Left forelimb (tissue), 1 donor: ENCODE measurements around the gene ATXN10.
"Not testable (repeated sequence)": the region's sequence is repeated elsewhere in the genome, so short reads cannot be mapped to it uniquely, and the experiment has no call there.

Source experiments
- DNase-seq: peaks from one replicate; pipeline ENCODE4 v3.0.0-alpha.2; 2018; ENCODE audit warnings: low spot score

ATXN10 gene

DNA sequence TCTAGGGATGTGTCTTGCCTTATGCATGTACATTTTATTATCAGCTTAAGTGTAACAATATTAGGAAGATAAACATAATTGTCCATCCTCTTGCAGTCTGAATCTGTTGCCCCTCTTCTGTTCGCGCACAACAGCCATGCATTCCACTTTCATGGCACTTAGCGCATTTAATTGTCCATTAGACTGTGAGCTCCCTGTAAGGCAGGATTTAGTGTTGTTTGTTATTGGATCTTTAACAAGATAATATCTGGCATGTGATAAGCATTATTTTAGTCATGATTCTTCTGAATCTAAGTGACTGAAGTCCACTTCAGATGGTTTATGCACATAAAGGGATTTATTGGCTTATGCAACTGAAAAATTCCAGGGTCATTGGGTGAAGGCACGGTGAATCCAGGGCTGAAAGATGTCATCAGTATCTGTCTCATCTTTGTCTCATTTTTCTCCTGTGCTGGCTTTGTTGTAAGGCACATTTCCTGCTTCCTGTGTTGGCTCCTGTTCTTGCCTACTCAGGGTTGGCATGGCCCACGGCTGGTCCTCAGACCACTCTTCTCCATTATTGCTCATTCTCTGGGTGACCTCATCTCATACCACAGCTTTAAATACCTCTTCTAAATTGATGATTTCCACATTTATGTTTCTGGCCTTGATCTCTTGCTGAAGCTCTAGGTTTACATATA is 37.6 kb downstream of the ATXN10 start:
- no peak for DNase-seq

DNA sequence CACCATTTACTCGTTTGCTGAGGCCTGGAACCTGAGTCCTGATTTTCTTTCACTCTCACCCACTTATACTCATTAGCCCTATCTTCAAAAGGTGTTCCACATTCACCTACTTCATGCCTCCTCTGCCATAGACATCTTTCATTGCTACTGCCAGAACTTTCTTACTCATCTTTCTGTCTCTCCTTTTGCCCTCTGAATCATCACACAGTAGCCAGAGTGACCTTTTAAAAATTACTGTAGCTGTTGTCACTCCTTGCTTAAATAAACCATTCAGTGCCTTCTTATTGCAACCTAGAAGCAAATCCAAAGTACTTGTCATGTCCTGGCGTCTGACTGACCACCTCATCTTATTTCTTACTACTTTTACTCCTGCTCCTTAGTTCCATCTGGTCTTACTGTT is 38.2 kb downstream of the ATXN10 start:
- no peak for DNase-seq

DNA sequence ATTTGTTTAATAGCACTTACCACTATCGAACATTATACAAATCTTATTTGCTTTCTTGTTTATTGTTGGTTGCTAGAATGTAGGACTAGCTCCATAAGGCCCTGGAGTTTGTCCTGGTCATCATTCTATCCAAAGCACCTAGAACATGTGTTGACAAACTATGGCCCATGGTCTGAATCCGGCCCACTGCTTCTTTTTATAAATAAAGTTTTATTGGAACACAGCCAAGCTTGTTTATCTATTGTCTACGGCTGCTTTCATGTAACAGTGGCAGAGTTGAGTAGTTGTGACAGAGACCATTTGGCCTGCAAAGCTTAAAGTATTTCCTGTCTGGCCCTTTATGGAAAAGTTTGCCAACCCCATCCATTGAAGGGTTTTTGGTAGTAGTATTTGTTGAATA is 38.8 kb downstream of the ATXN10 start:
- DNase-seq: no peak

DNA sequence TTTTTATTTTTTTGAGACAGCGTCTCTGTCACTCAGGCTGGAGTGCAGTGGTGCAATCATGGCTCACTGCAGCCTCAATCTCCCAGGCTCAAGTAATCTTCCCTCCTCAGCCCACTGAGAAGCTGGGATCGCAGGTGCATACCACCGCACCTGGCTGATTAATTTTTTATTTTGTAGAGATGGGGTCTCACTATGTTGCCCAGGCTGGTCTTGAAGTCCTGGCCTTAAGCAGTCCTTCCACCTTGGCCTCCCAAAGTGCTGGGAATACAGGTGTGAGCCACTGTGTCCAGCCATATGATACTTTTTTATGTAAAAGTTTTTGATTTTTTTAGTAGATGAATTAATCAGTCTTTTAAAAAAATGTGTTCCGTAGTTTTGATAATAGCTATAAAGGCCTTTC is 42.8 kb downstream of the ATXN10 start:
- DNase-seq: not testable (repeated sequence)

DNA sequence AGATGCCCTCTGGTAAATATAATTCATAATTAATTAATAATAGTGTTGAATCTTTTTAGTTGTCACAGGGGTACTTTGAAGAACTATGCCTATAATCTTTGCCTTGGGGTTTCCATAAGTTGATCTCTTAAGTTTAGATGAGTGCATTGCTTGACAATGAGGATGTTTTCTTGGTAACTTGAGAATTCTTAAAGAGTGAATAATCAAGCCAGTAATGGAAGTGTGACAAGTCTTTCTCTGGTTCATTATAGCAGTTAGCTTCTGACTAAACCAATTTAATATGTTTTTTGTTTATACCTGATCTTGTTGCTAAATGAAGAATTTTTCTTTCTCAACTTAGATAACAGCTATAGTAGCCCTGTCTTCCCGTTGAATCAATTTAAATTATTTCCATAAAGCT is 46.2 kb downstream of the ATXN10 start:
- no peak for DNase-seq

DNA sequence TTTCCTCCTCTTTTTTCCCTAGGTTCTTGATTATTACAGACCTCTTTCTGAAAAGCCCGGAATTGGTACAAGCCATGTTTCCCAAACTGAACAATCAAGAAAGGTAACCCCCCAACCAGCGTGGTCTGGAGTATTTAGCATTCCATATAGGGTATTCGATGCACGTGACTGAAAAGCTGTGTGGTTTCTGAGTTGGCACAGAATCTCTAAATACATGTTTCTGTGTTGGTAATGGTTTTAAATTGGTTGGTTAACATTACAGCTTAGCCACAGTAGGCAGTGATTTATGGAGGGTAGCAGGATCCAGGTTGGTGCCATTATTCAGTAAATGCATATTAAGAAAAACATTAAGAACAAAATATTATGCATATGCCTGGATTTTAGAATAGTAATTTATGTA is 46.8 kb downstream of the ATXN10 start:
- DNase-seq: no peak

DNA sequence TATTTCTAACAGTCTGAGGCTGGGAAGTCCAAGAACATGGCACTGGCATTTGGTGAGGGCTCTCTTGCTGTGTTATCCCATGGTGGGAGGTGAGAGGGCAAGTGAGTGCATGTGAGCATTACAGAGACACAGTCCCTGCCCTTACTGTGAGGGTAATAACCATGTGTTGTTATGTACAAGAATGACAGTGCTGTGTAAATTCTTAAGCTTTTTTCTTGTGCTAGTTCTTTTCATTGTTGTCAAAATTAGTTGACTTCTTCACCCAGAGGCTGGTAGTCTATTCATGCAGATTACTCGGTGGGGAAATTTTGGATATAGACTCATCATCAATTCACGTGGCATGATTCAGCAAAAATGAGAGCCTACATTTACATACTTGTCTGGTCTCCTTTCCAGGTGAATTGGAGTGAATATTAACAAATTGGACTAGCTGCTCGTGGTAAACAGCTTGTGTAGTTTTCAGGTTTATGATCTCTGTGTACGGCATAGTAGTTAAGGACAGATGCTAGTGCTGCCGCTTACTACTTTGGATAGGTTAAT is 49.3 kb downstream of the ATXN10 start:
- DNase-seq: no peak

DNA sequence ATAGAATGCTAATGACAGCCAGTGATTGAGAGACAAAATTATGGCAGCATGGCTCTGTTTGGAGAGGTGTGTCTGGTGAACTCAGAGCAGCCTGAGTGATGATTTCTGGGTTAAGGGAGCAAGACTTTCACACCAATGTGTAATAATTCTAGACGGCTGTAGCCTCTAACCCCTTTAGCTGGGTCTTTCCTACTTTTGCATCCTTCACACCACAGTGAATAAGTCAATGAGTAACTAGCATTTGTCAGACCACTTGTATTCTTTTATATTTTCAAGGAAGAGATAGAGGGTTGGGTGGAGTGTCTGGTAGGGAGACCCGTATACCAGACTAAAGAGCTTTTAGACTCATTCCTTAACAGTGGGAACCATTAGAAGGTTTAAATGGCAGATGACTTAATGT is 50.4 kb downstream of the ATXN10 start:
- no peak for DNase-seq

DNA sequence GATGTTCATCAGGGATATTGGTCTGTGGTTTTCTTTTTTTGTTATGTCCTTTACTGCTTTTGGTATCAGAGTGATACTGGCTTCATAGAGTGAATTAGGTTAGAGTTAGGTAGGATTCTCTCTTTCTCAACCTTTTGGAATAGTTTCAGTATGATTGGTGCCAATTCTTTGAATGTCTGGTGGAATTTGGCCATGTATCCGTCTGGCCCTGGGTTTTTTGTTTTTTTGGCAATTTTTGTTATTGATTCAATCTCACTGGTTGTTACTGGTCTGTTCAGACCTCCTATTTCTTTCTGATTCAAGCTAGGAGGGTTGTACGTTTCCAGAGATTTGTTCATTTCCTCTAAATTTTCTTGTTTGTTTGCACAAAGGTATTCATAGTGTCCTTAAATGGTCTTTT is 54.4 kb downstream of the ATXN10 start:
- DNase-seq: no peak

DNA sequence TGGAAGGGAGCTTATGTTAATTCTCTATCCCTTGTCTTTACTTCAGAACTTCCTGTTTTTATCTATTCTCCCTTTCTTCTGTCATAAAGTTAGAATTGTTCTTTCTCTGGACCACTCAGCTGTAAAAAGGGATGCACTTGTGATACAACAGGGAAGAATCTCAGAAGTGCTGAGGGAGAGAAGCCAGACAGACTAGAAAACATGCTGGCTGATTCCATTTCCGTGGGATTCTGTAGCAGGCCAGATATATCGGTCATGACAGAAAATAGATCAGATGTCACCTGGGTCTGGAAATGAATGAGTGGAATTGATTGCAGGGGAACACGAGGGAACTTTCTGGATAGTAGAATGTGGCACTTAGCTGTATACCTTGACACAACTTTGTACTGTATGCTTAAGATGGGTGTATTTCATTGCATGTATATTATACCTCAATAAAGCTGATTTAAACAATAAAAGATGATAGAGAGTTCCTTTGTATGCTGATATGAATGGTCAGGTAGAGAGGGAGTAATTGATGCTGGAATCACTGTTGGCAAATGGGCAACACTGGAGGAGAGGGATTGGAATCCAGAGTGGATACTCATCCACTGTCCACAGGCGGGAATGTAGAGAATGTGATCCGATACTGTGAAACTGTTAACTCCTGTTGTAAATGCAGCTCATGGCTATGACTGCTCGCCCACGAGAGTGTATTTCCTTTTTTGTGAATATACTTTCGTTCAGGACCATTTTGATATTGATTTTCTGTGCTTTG is 59.6 kb downstream of the ATXN10 start:
- no peak for DNase-seq

DNA sequence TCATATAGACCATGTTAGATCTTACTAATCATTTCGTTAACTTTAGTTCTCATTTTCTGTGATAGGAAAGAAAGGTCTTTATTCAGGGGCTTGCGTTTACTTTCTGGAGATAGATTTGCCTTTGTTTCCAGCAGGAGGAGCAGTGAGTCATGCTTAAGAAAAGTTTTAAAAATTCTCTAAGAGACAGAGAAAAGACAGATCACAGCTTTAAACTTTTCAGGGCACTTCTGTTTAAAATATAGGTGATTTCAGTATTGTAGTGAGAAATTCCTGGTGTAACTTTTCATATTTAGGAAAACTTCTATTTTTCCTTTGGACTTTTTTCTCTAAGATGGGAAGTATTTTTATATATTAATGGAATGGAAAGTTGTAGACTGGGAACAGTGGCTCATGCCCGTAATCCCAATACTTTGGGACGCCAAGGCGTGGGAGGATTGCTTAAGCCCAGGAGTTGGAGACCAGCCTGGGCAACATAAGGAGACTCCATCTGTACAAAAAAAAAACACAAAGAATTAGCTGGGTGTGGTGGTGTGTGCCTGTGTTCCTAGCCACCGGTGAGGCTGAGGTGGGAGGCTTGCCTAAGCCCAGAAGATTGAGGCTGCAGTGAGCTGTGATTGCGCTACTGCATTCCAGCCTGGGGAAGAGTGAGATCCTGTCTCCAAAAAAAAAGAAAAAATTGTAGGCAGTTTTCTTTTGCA is 60.3 kb downstream of the ATXN10 start:
- no peak for DNase-seq

DNA sequence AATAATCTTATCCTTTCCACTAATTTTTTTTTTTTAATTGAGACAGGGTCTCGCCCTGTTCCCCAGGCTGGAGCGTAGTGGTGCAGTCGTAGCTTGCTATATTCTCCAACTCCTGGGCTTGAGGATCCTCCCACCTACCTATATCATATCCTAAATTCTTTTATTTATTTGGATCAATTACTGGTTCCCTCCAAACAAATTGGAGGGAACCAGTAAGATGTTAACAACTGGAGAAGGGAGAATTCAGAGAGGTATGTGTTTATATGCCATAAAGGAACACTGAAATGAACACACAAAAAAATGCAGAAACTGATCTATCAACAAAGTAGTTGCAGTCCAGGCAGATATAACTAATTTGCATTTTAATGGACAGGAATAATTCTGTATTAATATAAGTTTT is 63.6 kb downstream of the ATXN10 start:
- DNase-seq: no peak

DNA sequence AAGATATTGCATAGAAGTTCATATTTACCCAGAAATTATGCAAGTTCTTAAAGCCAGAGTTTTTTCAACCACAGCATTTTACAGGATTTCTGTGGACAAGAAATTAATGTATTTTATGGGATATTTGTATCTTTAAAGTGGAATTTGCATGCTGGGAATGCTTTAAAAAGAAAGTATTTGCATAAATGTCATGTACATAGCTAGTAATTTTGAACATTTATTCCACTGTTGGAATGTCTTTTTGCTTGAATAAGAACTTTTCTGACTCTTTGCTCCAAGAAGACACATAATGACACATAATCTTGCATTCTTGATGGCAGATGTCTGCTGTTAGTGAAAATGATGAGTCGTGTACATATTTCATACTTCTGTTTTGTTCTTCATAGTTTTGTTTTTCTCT is 66.6 kb downstream of the ATXN10 start:
- DNase-seq: no peak

DNA sequence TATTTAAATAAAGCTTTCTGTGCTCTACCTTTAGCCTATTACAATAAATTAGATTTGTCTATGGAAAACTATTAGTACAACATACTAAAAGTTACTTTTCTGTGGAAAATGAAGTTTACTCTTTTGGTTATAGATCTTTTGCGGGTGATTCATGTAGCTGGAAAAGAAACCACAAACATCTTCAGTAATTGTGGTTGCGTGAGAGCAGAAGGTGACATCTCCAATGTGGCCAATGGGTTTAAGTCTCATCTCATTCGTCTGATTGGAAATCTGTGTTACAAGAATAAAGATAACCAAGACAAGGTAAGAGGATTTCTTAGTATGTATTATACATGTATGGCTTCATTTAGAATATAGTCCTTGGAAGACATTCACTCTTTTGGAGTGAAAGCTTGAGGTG is 68.6 kb downstream of the ATXN10 start:
- DNase-seq: no peak

DNA sequence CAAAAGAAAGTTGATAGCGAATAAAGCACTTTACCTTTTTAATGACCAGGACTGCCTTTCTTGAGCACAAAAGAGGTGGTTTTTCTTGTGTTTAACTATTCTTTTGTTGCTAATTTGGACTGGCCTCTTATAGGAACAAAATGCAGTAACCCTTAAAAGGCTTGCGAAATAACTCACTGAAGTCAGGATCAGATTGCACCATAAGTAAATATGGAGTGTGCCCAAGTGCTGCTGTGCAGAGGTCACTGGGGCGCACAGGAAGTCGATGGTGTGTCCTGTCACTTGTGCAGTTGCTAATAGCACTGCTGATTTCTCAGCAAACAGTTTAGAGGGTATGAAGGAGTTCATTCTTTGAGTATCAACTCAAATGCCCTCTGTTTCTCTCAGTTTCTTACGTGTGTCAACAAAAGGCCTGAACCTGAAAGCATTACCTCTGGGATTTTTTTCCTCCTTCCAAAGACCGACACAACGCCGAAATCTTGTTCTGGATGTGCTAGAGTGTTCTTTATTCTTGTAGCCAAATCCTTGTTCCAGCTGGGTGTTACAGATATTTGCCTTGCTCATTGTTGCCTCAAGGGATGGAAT is 71.3 kb downstream of the ATXN10 start:
- DNase-seq: no peak

DNA sequence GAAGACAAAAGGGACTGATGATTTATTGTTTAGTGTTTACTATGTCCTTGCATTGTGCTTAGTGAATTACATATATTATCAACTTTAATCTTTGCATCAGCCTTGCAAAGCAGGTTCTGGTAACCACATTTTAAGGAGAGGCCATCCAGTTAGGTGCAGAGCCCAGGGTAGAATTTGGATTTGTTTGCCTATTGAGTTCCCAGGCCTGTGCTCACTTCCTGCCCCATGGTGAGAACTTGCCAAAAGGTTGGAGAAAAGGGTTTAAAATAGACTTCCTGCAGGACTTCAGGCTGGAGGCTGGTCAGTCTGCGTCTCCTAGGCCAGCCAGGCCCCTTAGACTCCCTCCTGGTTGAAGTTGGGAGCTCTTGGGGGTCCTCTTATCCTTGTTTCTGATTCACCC is 72.1 kb downstream of the ATXN10 start:
- DNase-seq: no peak

DNA sequence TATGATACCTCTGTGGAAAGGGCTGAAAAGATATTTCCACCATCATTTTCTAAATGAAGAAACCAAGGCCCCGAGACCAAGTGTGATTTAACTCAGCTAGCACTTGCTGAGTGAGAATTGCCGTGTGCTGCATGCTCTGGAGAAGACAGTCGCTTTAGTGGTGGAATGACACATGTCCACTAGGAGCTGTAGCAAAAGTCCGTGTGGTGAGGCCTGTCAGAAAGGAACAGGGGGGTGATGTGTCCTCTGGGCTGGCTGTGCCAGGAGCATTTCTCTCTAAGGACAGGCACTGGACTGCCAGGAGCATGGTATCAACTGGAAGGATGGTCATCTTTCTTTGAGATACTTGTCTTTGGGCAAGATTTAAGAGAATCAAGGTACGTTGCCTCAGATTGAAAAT is 72.8 kb downstream of the ATXN10 start:
- no peak for DNase-seq

DNA sequence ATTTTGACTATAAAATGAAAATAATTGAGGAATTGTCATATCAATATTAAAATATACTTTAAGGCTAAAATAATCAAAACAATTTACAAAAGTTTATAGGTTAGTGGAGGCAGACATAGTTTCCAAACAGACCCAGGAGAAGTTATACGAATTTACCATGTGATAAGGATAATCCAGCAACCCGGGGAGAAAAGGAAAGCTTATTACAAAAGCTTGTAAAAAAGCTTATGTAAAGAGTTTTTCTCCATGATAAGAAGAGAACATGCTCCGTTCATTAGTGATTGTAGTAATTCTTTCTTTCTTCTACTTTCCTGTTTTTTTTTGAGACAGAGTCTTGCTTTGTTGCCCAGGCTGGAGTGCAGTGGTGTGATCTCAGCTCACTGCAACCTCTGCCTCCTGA is 79.0 kb downstream of the ATXN10 start:
- DNase-seq: no peak

DNA sequence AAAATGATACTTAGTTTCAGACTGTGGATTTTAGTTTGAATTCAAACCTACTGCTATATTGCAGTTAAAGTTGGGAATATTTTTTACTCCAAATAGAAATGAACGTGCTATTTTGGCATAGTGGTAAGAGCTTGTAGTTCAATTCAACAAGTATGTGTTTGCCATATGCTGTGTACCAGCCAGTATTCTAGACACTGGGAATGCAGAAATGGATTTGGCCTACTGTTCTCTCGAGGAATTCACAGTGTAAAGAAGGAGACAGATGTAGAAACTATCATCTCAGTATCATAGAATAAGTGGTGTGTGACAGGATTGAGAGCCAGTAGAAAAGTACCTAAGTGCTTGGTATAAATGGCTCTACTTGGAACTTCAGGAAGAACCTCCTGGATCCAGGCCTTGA is 80.4 kb downstream of the ATXN10 start:
- no peak for DNase-seq

DNA sequence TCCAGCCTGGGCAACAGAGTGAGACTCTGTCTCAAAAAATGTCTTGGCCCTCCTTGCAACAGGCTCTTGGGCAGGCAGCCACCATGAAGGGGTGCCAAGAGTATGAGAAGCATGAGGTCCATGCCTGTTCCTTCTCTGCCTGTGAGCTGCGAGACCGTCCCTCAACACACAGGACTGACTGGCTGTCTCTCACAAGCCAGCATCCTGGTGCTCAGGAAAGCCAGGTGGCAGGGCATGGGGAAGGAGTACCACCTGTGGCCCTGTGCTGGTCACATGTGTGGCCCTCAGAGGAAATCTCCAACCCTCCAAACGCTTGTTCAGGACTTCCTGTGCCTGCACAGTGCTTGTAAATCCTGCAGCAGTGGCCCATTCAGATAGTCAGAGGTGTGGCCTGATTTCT is 83.2 kb downstream of the ATXN10 start:
- no peak for DNase-seq

DNA sequence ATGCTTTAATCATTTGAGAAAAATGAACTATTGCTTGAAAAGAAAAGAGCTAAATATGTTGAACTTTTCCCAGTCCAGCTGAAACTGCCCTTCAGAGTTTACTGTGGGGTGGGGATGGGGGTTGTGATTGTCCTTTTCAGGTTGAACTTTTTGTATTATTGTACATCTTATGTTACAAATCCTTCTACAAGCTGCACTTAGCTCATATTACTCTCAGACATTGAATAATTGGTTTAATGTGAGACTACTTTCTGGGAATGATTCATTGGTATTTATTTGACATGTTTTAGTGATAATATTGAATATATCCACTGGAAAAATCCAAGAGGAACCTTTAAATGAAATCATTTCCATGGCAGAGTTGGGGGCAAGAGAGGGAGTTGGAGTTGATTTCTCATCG is 84.9 kb downstream of the ATXN10 start:
- DNase-seq: no peak

DNA sequence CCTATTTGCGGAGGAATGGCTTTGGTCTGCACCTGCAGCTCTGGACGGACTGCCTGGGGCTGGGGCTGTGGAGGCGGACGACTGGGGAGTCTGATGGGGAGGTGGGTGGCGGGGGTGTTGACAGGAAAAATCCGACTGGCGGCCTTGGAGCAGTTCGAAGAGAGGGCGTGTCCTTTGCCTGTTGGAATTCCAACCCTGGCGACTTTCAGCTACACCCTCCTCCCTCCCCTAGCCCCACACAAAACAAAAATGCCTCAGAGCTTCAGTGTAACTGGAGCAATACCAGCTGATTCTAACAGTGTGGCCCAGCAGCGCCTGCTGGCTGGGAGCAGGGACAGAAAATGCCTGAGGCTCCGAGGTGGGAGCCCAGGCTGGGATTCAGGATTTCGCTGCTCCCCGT is 85.4 kb downstream of the ATXN10 start:
- no peak for DNase-seq

DNA sequence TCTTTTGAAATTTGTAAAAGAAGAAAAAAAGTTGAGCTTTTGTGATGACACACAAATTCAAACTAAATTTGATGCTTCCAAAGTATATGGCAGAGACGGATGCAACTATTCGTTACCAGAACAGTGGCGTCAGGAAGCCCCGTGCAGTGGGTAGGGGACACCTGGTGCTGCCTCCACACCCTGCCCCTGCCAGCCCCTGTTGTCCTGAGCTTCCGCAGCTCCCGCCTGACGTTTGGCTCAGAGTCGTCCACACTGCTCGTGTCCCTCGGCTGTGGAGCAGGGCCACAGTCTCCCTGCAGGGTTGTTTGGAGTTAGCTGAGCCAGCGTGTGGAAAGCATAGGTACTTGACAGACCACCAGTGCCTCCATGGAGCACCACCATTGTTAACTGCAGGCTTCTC is 86.3 kb downstream of the ATXN10 start:
- no peak for DNase-seq
